LNCAP (cell line): ENCODE results near the gene RNU1-4.

Experiments used
- TF ChIP-seq, protein P1 (sequence below): fragments of 450-650 bp; IDR thresholded peaks from 2 replicates; pipeline ENCODE4 v1.5.1; 2017; ENCODE audit warnings: mild to moderate bottlenecking

Gene RNU1-4

DNA sequence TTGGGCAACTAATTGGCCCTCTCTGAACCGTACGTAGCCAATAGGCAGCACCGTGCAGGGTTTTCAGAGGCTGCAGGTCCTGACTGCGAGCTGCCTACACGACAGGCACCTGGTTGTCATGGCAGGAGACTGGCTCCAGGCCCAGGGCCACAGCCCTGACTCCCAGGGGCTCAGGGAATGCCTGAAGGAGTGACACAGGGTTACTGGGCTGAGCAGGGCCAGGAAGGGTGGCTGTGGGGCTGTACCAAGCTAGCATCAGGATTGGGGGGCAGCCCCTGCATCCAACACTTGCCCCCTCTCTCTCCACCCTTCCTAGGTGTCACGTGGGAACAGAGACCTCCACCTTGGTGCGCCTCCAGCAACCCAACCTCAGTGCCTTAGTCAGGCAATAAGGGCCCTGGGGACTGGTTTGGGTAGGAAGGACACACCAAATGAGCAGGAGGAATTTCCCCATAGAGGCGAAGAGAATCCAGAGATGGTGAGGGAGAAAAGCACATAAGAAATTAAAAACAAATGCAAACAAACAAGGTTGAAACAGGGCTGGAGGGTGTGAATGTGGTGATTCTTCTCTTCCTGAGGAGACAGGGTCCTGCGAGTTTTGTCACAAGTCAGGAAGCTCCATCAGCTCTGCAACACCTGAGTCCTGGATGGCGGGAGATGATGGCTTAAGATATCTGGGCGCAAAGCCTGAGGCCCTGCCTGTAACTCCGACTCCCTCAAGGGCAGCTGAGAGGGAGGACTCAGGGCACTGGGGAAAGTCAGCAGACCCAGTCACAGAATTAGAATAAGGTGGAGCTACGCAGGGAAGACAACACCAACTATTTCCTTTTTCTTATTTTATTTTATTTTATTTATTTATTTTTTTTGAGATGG is 19.7 kb upstream of the RNU1-4 start:
- TF ChIP-seq, protein P1, sequence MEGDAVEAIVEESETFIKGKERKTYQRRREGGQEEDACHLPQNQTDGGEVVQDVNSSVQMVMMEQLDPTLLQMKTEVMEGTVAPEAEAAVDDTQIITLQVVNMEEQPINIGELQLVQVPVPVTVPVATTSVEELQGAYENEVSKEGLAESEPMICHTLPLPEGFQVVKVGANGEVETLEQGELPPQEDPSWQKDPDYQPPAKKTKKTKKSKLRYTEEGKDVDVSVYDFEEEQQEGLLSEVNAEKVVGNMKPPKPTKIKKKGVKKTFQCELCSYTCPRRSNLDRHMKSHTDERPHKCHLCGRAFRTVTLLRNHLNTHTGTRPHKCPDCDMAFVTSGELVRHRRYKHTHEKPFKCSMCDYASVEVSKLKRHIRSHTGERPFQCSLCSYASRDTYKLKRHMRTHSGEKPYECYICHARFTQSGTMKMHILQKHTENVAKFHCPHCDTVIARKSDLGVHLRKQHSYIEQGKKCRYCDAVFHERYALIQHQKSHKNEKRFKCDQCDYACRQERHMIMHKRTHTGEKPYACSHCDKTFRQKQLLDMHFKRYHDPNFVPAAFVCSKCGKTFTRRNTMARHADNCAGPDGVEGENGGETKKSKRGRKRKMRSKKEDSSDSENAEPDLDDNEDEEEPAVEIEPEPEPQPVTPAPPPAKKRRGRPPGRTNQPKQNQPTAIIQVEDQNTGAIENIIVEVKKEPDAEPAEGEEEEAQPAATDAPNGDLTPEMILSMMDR, result no peak

DNA sequence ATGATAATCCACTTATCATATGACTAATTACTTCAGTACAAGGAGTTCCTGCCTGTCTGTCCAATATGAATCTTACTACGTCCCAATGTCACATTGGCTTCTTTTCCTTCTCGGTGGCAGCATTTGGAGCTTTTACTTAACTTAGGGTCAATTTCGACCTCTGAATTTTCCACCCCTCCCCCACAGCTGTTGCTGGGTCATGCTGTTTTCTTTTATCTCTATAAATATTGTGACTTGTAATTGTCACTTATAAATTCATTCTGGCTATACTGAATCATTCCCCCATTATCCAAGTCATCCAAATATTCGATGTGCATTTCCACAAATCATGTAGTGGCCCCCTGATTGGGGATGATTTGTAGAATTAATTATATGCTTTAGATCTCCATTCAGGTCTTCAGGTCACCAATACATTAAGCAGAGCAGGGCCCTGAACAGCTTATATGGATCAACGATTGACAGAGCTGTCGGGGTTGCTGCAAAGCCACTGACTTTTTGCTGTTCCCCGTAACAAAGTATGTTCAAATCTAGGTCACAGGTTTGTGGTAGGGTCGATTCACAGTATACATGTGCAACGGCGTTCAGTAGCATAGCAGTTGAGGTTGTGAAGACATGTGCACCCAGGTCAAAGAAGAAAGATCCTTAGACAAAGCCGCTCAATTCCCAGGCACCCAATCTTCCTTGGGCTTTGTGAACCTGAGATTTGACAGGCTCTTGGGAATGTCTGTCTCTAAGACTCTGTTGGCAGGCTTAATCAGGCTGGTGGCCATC is 18.3 kb upstream of the RNU1-4 start:
- TF ChIP-seq, protein P1, result no peak

DNA sequence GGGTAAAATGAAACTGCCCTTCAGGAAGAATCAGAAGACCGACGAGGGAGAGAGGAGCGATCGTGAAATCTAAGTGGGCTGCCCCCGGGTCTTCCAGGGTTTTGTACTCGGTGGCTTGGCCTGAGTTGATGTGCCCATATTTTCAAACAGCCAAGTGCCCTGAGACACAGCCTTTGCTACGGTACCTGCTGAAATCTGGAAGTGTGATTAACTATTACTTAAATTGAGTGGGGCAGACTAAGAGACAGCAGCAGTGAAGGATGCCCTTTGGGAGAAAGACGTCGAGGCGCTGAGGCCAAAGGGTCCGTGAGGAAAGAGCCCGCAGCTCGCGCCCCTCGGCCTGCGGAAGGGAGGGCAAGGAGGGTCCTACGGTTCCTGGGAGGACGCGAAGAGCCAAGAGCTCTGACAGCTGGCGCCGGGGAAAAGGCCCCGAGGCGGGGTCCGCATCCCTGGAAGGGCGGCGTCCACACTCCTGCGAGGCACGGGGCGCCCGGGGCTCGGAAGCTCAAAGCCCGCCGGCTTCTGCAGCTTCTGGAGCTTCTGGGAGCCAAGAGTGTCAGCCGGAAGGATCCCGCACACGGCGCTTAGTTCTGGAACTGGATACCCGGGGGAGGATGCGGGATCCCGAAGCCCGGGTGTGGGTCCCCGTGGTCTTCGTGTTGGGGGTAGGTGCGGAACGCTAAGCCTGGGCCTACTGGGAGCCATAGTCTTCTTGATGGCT is 15.4 kb upstream of the RNU1-4 start:
- TF ChIP-seq, protein P1, result no peak

DNA sequence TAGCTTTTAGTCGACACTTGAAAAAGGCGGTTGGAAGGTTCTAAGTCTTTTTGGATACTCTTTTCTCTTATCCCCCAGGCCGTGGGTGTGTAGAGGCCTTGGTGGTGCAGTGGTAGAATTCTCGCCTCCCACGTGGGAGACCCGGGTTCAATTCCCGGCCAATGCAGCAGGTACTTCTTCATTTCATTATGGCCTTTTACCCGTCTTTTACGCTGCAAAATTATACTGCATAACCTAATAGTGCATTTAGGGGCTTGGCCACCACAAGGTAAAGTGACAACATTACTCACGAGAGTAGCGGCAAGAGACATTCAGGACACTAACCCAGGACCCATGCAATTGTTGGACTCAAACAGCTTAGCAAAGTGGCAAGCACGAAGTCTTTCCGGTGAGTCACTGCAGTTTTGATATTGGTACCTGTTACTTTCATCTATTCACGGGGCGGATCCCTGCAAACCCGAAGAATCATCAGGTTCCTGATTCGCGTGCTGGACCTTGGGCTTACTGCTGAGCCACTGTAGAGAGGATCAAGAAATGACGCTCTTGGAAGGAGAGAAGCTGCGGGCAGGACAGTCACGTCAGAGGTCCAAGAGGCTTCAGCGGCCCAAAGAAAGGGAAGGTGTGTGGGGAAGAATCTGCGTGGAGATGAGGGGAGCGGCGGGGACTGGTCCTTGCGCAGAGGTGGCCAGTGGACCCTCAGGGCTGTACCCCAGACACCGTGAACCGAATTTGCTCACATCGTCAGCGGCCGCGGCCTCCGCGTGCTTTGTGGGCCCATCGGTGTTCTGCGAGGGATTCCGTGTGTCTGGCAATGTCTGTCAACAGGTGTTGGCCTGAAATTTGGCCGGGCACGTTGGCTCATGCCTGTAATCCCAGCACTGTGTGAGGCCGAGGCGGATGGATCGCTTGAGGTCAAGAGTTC is 12.9 kb upstream of the RNU1-4 start:
- TF ChIP-seq, protein P1, result no peak
